Thyroid gland (tissue), 4 donors: ENCODE results near the gene MSGN1.

Source experiments
- POLR2A ChIP-seq, 2 donors: fragments of 450-650 bp; IDR thresholded peaks; one replicate each; pipeline ENCODE4 v1.6.1; 2017; ENCODE audit warnings: antibody characterized with exemption in 2 of 2, mild to moderate bottlenecking in 2 of 2, moderate library complexity in 1 of 2
- TF ChIP-seq, protein P1 (sequence below), 6 experiments: fragments of 200-600 bp in 3 of 6; fragments of 450-650 bp in 3 of 6; sonication (generic) in 3 of 6; IDR thresholded peaks; one replicate each; pipeline ENCODE4 v1.5.1; 2016 to 2019; ENCODE audit warnings: antibody characterized with exemption in 6 of 6, mild to moderate bottlenecking in 2 of 6, inconsistent platforms in 1 of 6, moderate library complexity in 1 of 6

GRCh38 chr2:17853799-17854198, 37.5 kb downstream of the MSGN1 start:
- TF ChIP-seq, protein P1, sequence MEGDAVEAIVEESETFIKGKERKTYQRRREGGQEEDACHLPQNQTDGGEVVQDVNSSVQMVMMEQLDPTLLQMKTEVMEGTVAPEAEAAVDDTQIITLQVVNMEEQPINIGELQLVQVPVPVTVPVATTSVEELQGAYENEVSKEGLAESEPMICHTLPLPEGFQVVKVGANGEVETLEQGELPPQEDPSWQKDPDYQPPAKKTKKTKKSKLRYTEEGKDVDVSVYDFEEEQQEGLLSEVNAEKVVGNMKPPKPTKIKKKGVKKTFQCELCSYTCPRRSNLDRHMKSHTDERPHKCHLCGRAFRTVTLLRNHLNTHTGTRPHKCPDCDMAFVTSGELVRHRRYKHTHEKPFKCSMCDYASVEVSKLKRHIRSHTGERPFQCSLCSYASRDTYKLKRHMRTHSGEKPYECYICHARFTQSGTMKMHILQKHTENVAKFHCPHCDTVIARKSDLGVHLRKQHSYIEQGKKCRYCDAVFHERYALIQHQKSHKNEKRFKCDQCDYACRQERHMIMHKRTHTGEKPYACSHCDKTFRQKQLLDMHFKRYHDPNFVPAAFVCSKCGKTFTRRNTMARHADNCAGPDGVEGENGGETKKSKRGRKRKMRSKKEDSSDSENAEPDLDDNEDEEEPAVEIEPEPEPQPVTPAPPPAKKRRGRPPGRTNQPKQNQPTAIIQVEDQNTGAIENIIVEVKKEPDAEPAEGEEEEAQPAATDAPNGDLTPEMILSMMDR (IDR thresholded peaks at IDR 0.05): no peak
- TF ChIP-seq POLR2A (IDR thresholded peaks at IDR 0.05): no peak
